ENCODE data around the gene GNAS.

The GNAS gene

DNA sequence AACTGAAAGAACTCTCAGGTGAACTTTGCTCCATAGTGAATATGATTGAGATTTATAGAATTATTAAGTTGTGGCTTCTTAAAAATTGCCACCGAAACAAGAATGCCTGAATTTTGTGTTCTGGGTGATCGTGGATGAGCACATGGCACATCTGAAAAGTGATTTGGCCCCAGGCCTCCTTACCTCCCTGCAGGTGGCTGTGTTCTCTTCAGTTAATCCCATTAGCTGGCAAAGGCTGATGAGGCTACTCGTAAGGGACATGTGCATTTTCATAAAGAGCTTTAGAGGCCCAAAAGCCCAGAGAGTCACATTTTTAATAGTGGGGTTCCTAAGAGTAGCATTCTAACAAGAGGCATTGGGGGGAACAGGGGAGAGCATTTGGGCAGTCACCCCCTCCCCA, 22.6 kb downstream of the GNAS start:
- Histone ChIP-seq H3K4me1 (ENCODE audit: control insufficient read depth in 1 of 2, insufficient read depth in 1 of 2, low read depth in 1 of 2, low read length in 1 of 2) (no peaks in the 10 kb centered on the region), H3K4me3 (ENCODE audit: low read depth in 1 of 2, low read length in 1 of 2) (no peak overlapping the region), H3K27ac (no peak overlapping the region), H3K9me3 (no peaks in the 10 kb centered on the region), H3K36me3 (no peaks in the 10 kb centered on the region), H3K27me3 (peaks cover 5% of the 10 kb centered on the region)
- TF ChIP-seq, protein P1, sequence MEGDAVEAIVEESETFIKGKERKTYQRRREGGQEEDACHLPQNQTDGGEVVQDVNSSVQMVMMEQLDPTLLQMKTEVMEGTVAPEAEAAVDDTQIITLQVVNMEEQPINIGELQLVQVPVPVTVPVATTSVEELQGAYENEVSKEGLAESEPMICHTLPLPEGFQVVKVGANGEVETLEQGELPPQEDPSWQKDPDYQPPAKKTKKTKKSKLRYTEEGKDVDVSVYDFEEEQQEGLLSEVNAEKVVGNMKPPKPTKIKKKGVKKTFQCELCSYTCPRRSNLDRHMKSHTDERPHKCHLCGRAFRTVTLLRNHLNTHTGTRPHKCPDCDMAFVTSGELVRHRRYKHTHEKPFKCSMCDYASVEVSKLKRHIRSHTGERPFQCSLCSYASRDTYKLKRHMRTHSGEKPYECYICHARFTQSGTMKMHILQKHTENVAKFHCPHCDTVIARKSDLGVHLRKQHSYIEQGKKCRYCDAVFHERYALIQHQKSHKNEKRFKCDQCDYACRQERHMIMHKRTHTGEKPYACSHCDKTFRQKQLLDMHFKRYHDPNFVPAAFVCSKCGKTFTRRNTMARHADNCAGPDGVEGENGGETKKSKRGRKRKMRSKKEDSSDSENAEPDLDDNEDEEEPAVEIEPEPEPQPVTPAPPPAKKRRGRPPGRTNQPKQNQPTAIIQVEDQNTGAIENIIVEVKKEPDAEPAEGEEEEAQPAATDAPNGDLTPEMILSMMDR (IDR thresholded peaks at IDR 0.05): no peak

DNA sequence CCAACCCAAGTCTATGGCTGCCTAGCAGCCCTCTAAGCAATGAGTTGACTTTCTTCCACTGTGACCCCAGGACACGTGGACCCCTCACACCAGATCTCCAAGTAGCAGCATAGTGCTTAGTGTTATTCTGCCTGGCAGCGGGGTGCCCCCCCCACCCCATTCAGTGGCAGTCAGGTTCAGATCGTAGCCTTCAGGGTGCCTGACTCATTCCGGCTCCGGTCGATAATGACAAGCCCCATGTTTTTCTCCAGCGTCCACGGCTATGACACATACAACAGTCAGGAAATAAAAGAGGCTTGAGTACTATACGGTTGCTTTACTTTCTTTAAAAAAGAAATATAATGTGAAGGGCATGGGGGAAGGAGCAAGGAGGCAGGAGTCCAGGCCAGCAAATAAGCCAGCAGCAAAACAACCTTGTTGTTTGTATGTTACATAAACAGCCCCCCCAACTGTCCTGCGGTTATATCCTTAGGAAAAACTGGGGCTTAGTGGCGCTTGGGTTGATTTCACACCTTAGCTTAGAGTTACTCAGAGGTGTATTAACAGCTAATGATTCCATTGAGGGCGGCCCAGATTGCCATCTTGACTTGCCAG, 23.1 kb downstream of the GNAS start:
- Histone ChIP-seq H3K4me1 (ENCODE audit: control insufficient read depth in 1 of 2, insufficient read depth in 1 of 2, low read depth in 1 of 2, low read length in 1 of 2) (no peaks in the 10 kb centered on the region), H3K9me3 (no peaks in the 10 kb centered on the region), H3K4me3 (ENCODE audit: low read depth in 1 of 2, low read length in 1 of 2) (no peak overlapping the region), H3K27ac (no peak overlapping the region), H3K36me3 (no peaks in the 10 kb centered on the region), H3K27me3 (peaks cover 7% of the 10 kb centered on the region)
- TF ChIP-seq, protein P1 (IDR thresholded peaks at IDR 0.05): no peak

DNA sequence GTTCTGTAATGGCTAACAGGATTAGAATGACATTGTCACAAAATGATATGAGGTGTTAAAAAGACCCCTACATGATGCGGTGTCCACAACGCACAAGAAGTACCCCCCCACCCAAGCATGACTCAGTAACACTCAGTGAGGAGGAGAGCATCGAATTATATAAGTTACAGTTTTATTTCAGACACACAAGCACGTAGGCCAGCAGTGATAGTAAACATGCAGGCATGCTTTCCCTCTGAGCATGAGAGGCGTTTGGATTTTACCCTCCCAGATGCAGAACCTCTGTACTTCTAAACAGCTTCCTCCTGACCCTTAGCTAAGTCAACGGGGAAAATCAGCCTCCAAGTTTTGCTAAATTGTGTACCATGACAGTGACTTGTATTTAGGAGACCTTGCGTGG, 23.9 kb downstream of the GNAS start:
- Histone ChIP-seq H3K9me3 (no peaks in the 10 kb centered on the region), H3K27me3 (peaks cover 7% of the 10 kb centered on the region), H3K36me3 (no peaks in the 10 kb centered on the region), H3K4me1 (ENCODE audit: control insufficient read depth in 1 of 2, insufficient read depth in 1 of 2, low read depth in 1 of 2, low read length in 1 of 2) (no peaks in the 10 kb centered on the region), H3K27ac (no peak overlapping the region), H3K4me3 (ENCODE audit: low read depth in 1 of 2, low read length in 1 of 2) (no peak overlapping the region)
- TF ChIP-seq, protein P1 (IDR thresholded peaks at IDR 0.05): no peak

DNA sequence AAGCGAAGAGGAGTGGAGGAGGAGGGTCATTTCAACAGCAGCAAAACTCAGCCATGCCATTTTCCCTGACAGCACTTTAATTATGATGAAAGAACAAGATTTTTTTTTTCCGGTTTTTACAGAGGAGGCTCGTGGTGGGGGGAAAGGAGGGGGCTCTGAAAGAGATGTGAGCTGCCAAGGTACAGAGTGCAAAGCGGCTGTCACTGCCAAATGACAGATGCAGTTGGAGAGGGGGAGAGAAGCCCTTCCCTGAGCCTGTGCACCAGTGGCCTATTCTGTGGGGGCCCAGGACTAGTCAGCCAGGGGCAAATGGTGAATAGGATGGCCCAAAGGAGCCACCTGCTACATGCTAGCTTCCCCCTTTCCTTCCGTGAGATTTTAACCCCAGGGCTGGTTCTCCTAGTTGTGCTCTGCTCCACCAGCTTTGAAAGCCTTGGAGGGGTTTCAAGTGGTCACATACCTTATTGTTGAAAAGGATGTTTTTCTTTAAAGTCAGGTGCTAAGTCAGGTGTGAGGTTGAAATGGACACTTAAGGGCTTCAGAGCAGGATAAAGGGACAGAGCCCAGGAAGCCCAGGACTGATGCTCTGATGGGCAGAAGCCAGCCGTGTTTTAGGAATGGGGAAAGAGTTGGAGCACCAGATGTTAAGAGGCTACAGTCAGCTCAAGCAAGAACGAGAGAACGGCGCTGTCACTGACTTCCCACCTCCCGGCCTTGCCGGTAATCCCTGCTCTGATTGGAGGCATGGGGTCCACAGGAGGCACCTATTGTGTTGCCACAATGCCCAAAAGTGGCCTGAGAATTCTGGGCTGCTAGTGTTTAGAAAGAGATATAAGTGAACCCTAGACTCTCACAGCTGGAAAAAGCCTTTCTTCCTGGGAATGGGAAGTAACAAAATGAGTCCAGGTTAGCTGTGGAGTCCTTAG, 24.8 kb downstream of the GNAS start:
- Histone ChIP-seq H3K9me3 (no peaks in the 10 kb centered on the region), H3K27me3 (peaks cover 4% of the 10 kb centered on the region), H3K4me3 (ENCODE audit: low read depth in 1 of 2, low read length in 1 of 2) (no peak overlapping the region), H3K4me1 (ENCODE audit: control insufficient read depth in 1 of 2, insufficient read depth in 1 of 2, low read depth in 1 of 2, low read length in 1 of 2) (no peaks in the 10 kb centered on the region), H3K36me3 (no peaks in the 10 kb centered on the region), H3K27ac (no peak overlapping the region)
- TF ChIP-seq, protein P1 (IDR thresholded peaks at IDR 0.05): no peak

DNA sequence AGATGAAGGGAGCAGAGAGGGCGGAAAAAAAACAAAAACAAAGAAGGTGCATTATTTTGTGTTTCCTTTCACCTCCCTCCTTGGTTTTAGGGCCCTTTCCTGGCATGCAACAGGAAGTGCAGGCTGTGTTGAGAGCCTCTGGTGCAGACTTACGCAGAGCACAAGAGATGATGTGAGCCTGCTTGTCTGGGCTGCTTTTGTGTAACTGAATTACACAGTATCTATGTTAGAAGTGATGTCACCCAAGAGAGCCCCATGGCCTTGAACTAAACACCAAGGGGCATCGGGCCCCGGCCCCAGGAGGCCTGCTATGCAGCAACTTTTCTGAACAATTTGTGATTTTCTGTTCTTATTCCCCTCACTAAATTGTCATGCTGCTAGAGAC, 25.5 kb downstream of the GNAS start:
- Histone ChIP-seq H3K27me3 (peaks cover 4% of the 10 kb centered on the region), H3K27ac (no peak overlapping the region), H3K4me3 (ENCODE audit: low read depth in 1 of 2, low read length in 1 of 2) (no peak overlapping the region), H3K4me1 (ENCODE audit: control insufficient read depth in 1 of 2, insufficient read depth in 1 of 2, low read depth in 1 of 2, low read length in 1 of 2) (no peaks in the 10 kb centered on the region), H3K9me3 (no peaks in the 10 kb centered on the region), H3K36me3 (no peaks in the 10 kb centered on the region)
- TF ChIP-seq, protein P1 (IDR thresholded peaks at IDR 0.05): no peak
